ENCODE data around the gene CUX1.
A peak's percentile ranks its signal among the peaks of the same experiment; 100 is the strongest.

The CUX1 gene

DNA sequence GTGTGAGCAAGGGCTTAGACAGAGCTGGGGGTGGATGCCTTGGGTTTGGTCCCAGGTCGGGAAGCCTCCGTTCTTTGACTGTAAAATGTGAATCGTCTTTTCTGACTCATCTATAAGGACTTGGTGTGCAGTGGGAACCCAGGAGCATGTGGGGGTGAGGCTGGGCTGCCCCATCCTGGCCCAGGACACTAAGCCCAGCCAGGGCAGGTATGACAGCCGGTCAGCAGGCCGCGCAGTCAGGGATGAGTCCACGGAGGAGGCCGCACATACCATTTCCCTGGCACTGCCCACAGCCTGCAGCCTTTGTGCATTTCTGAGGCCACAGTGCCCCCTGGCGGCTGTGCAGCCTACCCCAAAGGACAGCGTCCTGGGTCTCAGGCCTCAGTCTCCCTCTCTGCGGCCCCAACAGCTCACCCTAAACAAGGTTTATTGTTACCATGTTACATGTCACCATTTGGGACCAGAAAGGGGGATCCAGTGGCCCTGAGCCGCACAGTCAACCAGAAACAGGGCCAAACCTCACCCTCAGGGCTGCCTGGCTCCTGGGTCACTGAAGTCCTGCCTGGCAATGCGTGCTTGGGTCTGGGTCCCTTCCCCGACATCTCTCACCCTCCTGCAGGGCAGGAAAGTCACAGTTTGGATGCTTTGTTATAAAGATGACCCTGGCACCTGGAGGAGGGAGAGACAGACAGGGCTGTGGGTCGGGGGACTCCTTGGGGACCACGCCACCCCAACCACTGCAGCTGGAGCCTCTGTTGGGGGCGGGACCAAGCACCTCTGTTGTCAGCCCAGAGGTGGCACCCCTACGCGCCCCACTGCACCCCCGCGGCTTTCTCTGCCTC lies 454.9 kb downstream of the CUX1 start:
- no peak for DNase-seq (ENCODE audit: low read depth)

DNA sequence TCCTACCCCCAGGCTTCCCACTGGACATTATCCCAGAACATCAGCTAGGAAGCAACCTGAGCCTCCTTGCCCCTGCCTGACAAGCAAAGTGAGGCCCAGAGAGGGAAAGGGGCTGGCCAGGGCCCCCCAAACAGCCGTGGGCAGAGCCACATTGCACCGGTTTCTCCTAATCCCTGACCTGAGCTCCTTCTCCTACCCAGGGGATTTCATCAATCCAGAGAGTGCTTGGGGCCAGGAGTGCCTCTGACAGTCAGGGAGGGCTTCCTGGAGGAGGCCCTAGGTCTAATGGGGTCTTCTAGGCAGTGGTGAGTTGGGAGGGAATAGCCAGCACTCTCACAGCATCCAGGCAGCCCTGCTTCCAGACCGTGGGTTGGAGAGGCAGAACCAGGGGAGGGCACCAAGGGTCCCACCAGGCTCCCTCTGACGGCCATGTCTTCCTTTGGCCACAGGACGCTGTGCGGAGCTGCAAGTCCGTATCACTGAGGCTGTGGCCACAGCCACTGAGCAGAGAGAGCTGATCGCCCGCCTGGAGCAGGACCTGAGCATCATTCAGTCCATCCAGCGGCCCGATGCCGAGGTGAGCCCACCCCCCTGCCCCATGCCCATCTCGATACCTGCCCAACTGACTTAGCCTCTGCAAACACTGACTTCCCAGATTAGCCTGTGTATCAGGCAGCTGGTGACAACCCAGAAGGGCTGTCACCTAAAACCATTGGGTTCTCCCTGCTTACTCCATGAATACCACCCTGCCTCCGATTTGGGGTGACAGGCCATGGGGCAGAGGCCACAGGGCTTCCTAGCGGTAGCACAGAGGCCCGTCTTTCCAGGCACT lies 455.7 kb downstream of the CUX1 start:
- no peak overlapping the region for H3K4me3 ChIP-seq (ENCODE audit: low read depth, low read length)
- DNase-seq (ENCODE audit: low read depth), result no peak
- TF ChIP-seq, protein P1, sequence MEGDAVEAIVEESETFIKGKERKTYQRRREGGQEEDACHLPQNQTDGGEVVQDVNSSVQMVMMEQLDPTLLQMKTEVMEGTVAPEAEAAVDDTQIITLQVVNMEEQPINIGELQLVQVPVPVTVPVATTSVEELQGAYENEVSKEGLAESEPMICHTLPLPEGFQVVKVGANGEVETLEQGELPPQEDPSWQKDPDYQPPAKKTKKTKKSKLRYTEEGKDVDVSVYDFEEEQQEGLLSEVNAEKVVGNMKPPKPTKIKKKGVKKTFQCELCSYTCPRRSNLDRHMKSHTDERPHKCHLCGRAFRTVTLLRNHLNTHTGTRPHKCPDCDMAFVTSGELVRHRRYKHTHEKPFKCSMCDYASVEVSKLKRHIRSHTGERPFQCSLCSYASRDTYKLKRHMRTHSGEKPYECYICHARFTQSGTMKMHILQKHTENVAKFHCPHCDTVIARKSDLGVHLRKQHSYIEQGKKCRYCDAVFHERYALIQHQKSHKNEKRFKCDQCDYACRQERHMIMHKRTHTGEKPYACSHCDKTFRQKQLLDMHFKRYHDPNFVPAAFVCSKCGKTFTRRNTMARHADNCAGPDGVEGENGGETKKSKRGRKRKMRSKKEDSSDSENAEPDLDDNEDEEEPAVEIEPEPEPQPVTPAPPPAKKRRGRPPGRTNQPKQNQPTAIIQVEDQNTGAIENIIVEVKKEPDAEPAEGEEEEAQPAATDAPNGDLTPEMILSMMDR (IDR thresholded peaks at IDR 0.05; ENCODE audit: low read depth, low read length, missing control alignments), result no peak

More for the DNA sequence above, 454.9 kb downstream of the CUX1 start:
- TF ChIP-seq, protein P1 (IDR thresholded peaks at IDR 0.05; ENCODE audit: low read depth, low read length, missing control alignments), result peak; percentile 91
- H3K4me3 ChIP-seq (ENCODE audit: low read depth, low read length), result no peak overlapping the region

DNA sequence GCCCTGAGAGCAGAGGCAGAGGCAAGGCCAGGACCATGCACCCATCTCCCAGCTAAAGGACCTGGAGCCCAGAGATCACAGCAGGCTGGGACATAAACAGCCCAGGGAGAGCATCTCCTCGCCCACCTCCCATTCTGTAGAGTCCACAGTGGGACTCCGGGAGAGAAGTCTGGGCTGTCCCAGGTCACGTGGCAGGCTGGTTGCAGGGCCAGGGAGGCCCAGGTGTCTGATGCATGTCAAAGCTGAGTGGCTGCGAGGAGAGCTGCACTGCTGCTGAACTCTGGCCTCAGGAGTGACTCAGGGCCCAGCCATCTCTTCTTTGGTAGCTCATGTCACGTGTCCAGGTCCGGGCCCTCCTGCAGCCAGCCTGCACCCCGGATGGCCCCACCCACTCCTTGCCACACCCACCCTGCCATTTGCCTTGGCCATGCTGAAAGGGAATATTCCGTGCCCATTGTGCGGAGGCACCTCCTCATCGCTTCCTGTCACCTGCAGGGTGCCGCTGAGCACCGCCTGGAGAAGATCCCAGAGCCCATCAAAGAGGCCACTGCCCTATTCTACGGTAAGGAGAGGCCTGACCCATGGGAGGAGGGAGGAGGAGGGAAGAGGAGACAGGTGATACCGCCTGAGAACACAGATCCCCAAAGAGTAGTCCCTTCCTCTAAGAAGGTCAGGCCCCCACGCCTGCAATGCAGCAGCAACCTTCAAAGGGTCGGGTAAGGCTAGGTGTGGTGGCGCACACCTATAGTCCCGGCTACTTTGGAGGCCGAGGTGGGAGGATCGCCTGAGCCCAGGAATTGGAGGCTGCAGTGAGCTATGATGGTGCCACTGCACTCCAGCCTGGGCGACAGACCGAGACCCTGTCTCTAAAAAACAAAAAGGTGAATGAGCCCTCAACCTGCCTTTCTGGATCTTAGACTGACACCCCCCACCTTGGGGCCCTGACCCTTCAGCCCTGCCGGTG lies 456.6 kb downstream of the CUX1 start:
- DNase-seq (ENCODE audit: low read depth), result no peak
- TF ChIP-seq, protein P1 (IDR thresholded peaks at IDR 0.05; ENCODE audit: low read depth, low read length, missing control alignments), result no peak
- no peak overlapping the region for H3K4me3 ChIP-seq (ENCODE audit: low read depth, low read length)

DNA sequence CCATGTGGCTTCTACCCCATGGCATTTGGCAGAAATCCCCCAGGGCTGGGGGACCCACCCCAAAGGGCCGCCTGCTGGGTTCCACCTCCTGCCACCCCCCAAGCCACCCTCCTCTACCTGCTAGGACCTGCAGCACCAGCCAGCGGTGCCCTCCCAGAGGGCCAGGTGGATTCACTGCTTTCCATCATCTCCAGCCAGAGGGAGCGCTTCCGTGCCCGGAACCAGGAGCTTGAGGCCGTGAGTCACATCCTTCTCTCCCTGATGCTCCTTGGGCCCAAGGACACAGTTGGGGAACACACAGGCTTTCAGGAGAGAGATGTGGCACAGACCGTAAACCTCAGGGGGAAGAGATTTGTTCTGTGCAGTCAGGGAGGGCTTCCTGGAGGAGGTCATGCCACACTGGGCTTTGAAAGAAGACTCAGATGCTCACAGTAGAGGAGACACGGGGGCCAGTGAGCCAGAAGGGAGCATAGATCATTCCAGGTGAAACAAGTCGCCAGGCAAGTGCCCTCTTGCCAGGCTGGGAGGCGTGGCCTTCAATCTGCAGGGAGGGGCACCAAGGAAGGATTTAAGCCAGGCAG lies 457.8 kb downstream of the CUX1 start:
- DNase-seq (ENCODE audit: low read depth), result no peak
- no peak overlapping the region for H3K4me3 ChIP-seq (ENCODE audit: low read depth, low read length)
- TF ChIP-seq, protein P1 (IDR thresholded peaks at IDR 0.05; ENCODE audit: low read depth, low read length, missing control alignments), result no peak

DNA sequence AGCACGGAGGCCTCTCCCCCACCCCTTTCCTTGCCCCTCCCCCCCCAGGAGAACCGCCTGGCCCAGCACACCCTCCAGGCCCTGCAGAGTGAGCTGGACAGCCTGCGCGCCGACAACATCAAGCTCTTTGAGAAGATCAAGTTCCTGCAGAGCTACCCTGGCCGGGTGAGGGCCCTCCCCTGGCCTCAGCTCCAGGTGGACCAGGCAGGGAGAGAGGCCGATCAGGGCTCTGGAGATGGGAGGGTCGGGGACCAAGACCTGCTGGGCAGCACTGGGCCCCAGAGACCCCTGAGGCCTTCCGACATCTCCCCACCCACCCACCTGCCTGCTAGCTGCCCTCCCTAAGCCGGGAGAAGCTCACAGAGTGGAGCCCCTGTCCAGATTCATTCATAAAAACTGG lies 460.5 kb downstream of the CUX1 start:
- no peak for DNase-seq (ENCODE audit: low read depth)
- no peak overlapping the region for H3K4me3 ChIP-seq (ENCODE audit: low read depth, low read length)
- TF ChIP-seq, protein P1 (IDR thresholded peaks at IDR 0.05; ENCODE audit: low read depth, low read length, missing control alignments), result no peak

Measured in GM12864 (cell line).